HG02759 (cell line): ENCODE results near the gene SELENOF.
"Not testable (repeated sequence)": the region's sequence is repeated elsewhere in the genome, so short reads cannot be mapped to it uniquely, and the experiment has no call there.

ENCODE experiments used
- ATAC-seq: cut with Tn5 transposase; IDR thresholded peaks from one replicate; pipeline ENCODE4 v1.9.1; 2021; ENCODE audit warnings: mild to moderate bottlenecking, moderate library complexity; ENCODE audit not compliant: unreplicated experiment

SELENOF gene

GRCh38 chr1:86922445-86922844, 8.5 kb upstream of the SELENOF start:
- no peak for ATAC-seq

DNA sequence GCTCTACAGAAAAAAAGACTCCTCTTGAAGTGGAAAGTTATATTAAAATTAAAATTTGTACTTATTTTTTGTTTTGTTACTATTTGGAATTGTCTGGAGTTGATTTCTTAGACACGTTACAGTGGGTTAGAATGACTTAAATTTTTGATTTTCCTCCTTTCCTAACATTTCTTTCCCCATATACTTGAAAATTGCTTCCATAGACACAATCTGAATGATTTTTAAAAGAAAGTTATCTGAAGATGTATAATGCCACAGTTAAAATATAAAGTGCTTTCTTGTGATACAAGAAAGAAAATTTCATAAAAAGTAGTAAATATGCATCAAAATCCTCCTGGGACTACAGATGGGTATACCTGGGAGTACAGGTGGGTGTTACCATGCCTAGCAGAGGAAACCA, 2.8 kb upstream of the SELENOF start:
- ATAC-seq, result no peak

GRCh38 chr1:86915737-86916235, 1.9 kb upstream of the SELENOF start:
- no peak for ATAC-seq

DNA sequence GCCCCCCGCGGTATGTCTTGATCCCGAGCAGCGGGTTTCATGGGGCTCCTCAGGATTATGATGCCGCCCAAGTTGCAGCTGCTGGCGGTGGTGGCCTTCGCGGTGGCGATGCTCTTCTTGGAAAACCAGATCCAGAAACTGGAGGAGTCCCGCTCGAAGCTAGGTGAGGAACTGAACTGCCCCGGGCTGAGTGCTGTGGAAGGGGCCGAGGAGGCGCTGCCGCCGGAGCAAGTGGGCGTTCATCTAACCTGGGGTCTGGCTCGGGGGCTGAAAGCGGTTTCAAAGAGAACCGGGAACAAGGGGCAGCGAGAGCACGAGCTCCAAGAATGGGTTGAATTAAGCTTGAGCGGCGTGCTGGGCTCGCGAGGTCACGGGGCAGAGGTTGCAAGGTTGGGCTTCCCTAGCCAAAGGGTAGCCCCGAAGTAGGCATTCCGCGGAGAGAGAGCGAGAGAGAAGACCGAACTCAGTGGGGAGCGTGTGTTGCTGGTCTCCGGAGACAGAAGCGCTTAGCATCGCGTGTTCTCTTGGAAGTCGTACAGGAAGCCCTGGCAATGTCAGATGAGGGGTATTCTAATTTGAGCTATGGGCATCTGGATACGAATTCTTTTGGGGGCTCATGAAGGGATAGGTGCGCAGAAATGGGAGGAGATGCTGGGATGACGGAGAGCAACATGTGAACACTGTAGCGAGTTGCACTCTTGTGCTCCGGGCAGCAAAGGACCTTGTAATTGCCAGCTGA, 1.2 kb upstream of the SELENOF start:
- peak; percentile 26 for ATAC-seq

GRCh38 chr1:86914601-86914997, 673 bp upstream of the SELENOF start, which contains the start of gene HS2ST1:
TSS of gene HS2ST1 (plus strand) at chr1:86914635.
- no peak for ATAC-seq

- no peak for ATAC-seq
Observed at GRCh38 chr1:86913399-86913895, 479 bp downstream of the SELENOF start.

GRCh38 chr1:86912281-86912900, 1.5 kb downstream of the SELENOF start:
- ATAC-seq, result no peak

DNA sequence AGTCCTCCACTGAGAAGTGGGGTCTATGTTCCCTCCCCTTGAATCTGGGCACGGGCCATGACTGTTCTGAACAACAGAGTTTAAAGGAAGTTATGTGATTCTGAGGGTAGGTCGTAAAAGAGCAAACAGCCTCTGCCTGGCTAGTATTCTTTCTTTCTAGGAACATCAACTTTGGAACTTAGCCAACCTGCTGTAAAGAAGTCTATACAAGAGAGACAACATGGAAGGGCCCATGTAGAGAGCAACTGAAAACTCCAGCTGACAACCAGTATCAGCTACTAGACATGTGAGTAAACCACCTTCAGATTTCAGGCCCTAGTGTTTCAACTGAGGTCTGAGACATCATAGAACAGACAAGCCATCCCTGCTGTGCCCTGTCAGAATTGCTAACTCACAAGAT, 7.5 kb downstream of the SELENOF start:
- no peak for ATAC-seq

GRCh38 chr1:86905875-86906274, 8.1 kb downstream of the SELENOF start:
- no peak for ATAC-seq

DNA sequence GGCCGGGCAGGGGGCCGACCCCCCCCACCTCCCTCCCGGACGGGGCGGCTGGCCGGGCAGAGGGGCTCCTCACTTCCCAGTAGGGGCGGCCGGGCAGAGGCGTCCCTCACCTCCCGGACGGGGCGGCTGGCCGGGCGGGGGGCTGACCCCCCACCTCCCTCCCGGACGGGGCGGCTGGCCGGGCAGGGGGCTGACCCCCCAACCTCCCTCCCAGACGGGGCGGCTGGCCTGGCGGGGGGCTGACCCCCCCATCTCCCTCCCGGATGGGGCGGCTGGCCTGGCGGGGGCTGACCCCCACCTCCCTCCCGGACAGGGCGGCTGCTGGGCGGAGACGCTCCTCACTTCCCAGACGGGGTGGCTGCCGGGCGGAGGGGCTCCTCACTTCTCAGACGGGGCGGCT, 14.5 kb downstream of the SELENOF start:
- ATAC-seq, result not testable (repeated sequence)

DNA sequence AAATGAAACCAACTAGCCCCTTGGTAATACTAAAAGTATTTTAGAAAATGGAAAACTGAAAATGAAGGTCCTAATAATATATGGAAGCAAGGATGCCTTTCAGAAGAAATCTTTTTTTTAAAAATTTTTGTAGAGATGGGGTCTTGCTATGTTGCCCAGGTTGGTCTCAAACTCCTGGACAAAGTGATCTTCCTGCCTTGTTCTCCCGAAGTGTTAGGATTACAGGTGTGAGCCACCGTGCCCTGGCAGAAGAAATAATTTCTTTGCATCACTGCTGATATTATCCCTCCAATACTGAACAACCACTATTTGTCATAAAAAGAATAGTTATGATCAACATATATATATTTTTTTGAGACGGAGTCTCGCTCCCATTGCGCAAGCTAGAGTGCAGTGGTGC, 25.6 kb downstream of the SELENOF start:
- no peak for ATAC-seq

- no peak for ATAC-seq
Observed at GRCh38 chr1:86887479-86888162, 26.3 kb downstream of the SELENOF start.

DNA sequence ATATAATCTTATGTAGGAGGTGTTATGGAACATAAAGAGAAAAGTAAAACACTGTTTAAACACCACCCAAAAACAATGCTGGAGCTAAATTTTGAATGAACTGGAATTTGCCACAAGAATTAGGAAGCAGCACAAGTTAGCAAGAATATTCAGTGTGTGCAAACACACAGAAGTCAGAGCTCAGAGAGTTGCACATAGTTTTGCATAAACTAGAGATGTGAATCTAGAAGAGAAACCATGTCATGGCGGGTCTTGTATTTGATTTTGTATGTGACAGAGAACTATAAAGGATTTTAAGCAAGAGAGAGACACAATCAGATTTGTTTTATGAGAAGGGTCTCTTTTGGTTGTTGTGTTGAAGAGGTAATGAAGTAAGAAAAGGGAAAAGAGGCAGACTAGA, 38.2 kb downstream of the SELENOF start:
- no peak for ATAC-seq

GRCh38 chr1:86872086-86872485, 41.8 kb downstream of the SELENOF start:
- ATAC-seq, result no peak

GRCh38 chr1:86871001-86871400, 42.9 kb downstream of the SELENOF start:
- no peak for ATAC-seq

GRCh38 chr1:86868477-86868876, 45.4 kb downstream of the SELENOF start:
- no peak for ATAC-seq

DNA sequence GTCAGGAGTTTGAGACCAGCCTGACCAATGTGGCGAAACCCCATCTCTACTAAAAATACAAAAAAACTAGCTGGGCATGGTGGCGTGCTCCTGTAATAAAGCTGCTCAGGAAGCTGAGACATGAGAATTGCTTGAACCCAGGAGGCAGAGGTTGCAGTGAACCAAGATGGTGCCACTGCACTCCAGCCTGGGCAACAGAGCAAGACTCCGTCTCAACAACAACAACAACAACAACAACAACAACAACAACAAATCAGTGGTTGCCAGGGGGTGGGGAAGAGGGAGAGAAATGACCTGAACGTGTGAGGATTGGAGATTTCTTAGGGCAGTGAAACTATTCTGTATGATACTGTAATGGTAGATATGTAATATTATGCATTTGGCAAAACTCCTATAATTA, 46.6 kb downstream of the SELENOF start:
- ATAC-seq, result not testable (repeated sequence)

GRCh38 chr1:86866665-86867064, 47.3 kb downstream of the SELENOF start:
- no peak for ATAC-seq

DNA sequence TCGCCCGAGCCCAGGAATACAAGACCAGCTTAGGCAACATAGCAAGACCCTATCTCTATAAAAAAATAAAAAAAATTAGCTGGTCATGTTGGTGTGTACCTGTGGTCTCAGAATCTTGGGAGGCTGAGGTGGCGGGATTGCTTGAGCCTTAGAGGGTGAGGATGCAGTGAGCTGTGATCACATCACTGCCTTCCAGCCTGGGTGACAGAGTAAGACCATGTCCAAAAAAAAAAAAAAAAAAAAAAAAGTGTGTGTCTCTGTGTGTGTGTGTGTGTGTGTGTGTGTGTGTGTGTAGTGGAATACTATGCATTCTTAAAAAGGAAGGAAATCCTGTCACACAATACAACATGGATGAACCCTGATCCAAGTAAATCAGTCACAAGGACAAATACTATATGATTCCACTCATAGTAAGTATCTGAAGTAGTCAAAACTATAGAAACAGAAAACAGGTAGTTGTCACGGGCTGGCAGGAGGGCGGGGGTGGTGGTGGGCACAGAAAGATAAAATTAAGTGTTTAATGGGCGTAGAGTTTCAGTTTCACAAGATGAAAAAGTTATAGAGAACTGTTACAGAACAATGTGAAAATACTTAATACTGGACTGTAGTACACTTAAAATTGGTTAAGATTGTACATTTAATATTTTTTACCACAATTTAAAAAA, 47.8 kb downstream of the SELENOF start:
- ATAC-seq, result peak; percentile 73

- ATAC-seq, result no peak
Observed at GRCh38 chr1:86862920-86863319, 51.0 kb downstream of the SELENOF start.

GRCh38 chr1:86861424-86861823, 52.5 kb downstream of the SELENOF start:
- ATAC-seq, result no peak
